PFSK-1 (cell line): Measurements from ENCODE around the gene ZKSCAN8.

Experiments used
- POLR2AphosphoS5 ChIP-seq: IDR thresholded peaks from 2 replicates; pipeline ENCODE4 v1.6.1; 2012; ENCODE audit warnings: low read depth, mild to moderate bottlenecking, control low read depth, low read length, moderate library complexity
- TAF1 ChIP-seq: IDR thresholded peaks from 2 replicates; pipeline ENCODE4 v1.6.1; 2012; ENCODE audit warnings: low read length, control low read depth, borderline replicate concordance; ENCODE audit not compliant: insufficient read depth

DNA sequence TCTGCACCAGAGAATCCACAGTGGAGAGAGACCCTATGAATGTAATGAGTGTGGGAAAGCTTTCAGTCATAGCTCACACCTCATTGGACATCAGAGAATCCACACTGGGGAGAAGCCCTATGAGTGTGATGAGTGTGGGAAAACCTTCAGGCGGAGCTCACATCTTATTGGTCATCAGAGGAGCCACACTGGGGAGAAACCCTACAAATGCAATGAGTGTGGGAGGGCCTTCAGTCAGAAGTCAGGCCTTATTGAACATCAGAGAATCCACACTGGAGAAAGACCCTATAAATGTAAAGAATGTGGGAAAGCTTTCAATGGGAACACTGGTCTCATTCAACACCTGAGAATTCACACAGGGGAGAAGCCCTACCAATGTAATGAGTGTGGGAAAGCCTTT lies 11.9 kb downstream of the ZKSCAN8 start:
- TF ChIP-seq TAF1 (no peak), POLR2AphosphoS5 (no peak)
